ENCODE results near the gene HIBADH.

- TF ChIP-seq CTCF (IDR thresholded peaks at IDR 0.05; ENCODE audit: insufficient read depth, low read length) (peak; percentile 52), POLR2AphosphoS5 (IDR thresholded peaks at IDR 0.05; ENCODE audit: low read depth) (no peak), SPI1 (IDR thresholded peaks at IDR 0.05; ENCODE audit: borderline replicate concordance, low read depth) (no peak), GABPA (IDR thresholded peaks at IDR 0.05; ENCODE audit: low read depth) (no peak)
- TF ChIP-seq, protein P1, sequence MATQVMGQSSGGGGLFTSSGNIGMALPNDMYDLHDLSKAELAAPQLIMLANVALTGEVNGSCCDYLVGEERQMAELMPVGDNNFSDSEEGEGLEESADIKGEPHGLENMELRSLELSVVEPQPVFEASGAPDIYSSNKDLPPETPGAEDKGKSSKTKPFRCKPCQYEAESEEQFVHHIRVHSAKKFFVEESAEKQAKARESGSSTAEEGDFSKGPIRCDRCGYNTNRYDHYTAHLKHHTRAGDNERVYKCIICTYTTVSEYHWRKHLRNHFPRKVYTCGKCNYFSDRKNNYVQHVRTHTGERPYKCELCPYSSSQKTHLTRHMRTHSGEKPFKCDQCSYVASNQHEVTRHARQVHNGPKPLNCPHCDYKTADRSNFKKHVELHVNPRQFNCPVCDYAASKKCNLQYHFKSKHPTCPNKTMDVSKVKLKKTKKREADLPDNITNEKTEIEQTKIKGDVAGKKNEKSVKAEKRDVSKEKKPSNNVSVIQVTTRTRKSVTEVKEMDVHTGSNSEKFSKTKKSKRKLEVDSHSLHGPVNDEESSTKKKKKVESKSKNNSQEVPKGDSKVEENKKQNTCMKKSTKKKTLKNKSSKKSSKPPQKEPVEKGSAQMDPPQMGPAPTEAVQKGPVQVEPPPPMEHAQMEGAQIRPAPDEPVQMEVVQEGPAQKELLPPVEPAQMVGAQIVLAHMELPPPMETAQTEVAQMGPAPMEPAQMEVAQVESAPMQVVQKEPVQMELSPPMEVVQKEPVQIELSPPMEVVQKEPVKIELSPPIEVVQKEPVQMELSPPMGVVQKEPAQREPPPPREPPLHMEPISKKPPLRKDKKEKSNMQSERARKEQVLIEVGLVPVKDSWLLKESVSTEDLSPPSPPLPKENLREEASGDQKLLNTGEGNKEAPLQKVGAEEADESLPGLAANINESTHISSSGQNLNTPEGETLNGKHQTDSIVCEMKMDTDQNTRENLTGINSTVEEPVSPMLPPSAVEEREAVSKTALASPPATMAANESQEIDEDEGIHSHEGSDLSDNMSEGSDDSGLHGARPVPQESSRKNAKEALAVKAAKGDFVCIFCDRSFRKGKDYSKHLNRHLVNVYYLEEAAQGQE (IDR thresholded peaks at IDR 0.05; ENCODE audit: insufficient replicate concordance, low read depth): no peak
Observed at GRCh38 chr7:27689591-27690164, 27.0 kb upstream of the HIBADH start.
